Stimulated activated CD4-positive, alpha-beta T cell treated with anti-CD3 and anti-CD28 coated beads, Interleukin-12 subunit alpha, Interleukin-12 subunit beta, amount 100 ng/mL, for 4 hours (primary cell): Measurements from ENCODE around the gene PXMP2.
"Not testable (repeated sequence)": the region's sequence is repeated elsewhere in the genome, so short reads cannot be mapped to it uniquely, and the experiment has no call there.

ENCODE experiments used
- DNase-seq: peaks from one replicate; pipeline ENCODE4 v3.0.0-alpha.2; 2020

PXMP2 gene

DNA sequence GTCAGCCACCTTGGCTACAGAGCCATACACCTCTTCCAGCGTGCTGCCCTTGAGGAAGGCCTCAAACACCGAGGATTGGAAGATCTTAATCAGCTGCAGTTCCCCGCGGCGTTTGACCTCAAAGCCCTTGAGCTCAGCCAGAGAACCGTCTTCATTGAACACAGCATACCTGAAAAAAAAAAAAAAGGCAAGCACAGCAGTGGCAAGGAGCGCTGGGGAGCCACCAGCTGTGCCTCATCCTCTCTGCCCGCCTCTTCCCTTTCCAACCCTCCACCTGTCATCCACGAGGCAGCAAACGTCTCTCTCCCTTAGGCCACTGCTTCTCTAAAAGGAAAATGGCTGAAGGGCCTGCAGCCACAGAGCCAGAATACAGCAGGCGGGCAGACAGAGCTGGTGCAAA lies 26.4 kb upstream of the PXMP2 start:
- no peak for DNase-seq

DNA sequence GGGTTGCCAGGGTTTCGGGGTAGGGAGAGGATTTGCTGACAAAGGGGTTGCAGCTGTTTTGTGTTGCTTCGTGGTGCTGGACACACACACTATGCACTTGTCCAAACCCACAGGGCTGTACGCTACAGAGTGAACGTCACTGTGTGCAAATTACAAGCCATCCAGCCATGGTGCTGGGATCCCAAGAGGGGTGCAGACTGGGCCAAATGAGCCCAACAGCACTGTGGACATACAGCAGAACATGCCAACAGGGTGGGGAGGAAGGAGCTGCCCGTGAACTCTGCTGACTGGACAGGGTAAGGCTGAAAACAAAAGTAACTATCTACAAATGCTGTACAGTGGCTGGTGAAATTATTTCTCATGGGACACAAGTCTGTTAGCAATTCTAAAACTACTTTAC lies 25.4 kb upstream of the PXMP2 start:
- no peak for DNase-seq

DNA sequence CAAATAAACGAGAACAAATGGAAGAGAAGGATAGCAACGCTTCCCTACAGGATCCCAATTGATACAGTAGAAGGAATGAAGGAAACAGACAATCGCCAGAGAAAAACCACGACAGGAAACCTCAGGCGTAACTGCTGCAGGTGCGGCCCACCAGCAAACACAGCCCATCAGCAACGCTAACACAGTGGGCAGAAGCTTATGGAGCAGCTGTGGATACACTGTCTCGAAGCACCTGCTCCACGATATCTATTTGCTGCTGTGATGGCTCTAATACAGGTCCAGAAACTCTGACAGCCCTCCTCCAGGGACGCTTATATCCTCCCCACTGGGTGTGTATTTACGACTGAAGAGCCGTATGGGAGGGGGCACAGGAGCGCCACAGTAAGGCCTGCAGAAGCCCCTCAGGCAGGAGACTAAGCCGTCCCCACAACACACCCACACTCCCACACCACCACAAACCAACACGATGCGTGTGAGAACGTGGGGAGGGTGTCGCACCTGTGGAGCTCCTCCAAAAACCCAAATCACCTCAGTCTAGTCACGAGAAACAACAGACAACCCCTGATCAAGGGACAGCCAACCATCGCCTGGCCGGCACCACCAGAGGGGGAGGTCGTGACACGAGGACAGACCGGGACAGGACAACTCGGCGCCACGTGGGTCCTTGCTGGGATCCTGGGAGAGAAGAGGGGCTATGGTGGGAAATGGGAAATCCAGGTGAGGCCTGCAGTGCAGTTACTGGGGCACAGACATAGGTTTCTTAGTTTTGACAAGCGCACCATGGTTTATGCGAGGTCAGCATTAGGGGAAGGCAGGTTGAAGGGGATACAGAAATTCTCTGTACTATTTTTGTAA lies 24.3 kb upstream of the PXMP2 start:
- no peak for DNase-seq

DNA sequence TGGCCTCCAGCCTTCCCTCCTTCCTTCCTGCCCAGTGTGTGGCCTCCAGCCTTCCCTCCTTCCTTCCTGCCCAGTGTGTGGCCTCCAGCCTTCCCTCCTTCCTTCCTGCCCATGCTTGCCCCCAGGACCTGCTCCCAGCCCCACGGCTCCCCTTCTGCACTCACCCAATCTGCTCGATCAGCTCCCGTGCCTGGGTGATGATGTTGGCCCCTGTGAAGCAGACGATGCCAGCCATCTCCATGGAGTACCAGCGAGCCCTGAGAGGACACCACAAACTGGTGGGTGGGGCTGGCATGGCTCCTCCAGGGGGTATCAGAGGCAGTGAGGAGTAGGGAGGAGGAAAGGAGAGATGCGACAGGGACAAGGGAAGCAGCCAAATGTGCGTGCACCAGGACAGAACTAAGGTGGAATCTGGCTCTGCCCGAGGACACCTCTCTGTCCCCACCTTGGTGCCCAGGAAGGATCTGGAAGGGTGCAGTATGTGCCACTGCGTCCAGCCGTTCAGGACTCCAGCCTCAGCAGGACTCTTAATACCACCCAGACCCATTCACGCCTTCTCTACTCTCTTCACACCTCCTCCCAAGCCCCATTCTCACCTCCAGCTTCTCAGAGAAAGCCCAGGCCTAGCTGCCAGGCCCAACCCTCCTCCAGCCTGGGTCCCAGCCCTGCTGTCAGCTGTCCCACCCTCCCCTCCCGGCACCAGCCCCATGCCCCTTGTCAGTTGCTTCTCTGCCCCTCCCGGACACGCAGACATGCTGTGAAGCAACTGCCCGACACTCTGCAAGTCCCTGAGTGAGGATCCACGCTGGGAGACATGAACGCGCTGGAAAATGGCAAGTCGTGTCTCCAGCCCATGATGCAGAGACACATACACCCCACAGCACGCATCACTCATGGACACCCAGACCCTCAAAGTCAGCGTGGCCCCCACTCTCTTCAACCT lies 22.9 kb upstream of the PXMP2 start:
- DNase-seq, result no peak

DNA sequence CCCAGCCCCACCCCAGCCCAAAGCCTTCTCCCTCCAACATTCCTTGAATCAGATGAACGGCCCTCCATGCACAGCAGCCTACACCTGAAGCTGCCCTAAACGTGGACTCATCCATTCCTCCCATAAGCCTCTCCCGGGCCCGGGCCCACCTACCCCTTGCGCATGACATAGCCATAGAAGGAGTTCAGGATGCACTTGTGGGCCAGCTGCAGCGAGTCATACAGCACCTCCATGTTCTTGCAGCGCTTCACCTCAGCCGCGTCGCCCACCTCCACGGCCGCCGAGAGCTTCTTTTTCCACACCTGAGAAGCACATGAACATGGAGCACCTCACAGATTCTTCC lies 22.3 kb upstream of the PXMP2 start:
- no peak for DNase-seq

DNA sequence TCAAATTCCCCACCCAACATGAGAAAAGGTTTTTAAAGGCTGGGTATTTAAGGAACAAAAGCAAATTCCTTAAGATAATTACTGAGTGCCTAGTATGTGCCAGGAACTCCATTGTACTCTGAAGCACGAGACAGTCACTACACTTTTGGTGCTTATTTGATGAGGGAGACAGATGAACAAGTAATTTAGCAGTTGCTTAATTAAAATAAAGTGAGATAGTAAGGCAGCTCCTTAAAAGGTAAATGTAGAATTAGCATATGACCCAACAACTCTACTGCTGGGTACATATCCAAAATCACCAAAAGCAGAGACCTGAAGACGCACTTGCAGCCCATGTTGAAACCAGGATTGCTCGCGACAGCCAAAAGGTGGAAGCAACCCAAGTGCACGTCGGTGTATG lies 21.6 kb upstream of the PXMP2 start:
- DNase-seq, result no peak

DNA sequence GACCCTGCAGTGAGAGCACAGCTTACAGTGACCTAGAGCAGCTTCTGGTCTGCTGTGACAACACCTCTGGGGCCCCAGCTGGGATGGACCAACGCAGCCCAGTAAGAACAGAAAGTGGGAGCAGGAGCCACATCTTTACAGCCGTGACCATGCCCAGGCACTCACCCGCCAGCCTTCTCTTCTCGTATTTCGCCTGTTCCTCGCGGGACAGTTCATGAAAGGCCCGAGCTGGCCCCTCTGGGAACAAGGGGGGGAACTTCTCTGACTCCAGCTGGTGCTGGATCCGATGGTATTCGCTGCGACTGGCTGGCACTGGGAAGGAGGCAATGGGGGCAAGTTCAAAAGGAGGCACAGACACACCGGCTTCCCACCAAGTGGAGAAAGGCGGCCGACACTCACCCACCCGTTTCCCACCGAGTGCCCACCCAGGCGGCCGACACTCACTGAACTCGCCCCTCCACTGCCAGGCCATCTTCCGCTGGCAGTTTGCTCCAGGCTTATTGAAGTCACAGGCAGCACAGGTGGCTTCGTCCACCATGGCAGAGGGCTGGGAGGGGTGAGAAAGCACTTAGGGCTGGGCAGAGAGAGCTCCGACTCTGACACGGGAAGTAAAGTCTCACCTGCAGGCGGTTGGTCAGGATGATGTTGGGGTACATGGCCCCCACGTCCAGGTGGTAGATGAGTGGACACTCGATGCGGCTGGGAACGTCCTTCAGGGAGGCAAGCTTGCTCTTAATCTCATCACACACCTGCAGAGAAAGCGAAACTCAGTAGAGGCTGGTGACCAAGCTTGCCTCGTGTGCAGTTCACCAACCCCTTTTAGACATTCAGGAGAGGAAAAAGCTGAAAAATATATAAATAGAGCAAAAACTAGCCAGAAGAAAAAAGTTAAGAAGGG lies 18.9 kb upstream of the PXMP2 start:
- no peak for DNase-seq

DNA sequence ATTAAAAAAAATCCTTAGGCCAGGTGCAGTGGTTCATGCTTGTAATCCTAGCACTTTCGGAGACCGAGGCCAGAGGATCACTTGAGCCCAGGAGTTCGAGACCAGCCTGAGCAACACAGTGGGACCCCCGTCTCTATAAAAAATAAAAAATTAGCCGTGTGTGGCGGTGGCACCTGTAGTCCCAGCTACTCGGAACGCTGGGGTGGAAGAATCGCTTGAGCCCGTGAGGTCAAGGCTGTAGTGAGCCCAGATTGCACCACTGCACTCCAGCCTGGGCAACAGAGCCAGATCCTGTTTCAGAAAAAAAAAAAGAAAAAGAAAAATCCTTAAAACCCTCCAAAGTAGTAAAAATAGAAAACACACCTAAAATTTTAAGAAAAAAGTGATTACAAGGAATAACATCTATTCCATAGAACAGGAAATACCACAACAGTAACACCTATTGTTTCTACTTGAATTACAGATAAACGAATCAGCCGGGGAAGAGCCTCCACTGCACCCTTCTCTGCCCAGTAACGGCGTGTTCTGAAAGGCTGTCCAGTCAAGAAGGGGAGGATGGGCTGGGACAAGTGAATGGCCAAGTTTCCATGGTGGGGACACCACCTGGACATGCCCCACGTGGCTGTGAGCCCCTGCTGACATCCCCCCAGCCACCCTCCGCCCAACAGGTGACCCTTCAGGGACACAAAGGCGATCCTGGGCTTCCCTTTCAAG lies 18.1 kb upstream of the PXMP2 start:
- no peak for DNase-seq

DNA sequence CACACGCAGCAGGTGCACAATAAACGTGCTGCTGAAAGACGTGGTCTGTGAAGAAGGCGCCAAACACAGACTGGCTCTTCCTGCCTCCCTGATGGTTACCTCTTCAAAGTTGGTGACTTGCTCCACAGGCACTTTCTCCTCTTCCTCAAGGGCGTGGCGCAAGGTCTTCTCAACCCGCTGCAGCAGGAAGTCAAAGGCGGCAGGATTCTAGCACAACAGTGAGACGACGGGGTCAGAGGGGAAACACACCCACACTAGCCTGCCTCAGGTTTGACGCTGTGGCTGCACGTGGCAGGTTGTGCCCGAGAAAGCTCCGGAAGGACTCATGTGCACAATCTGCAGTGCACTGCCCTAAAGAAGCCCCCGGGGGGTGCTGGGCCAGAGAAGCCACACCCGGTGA lies 15.3 kb upstream of the PXMP2 start:
- DNase-seq, result no peak

DNA sequence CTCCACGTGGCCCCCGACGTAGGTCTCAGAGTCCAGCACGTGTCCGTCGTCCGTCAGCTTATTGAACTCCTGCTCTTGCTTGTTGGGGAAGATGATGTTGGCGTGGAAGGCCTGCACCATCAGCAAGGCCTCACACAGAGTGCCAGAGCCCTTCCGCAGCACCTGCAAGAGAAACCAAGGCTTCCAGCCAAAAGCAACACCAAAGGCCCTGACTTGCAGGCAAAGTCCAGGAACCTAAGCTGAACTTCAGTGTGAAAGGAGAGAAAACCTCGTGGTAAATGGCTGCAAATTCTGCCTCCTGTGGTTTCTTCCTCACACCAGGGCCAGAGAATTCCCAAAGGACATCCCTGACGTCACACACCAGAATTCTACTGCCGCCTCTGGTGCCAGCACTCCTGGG lies 14.7 kb upstream of the PXMP2 start:
- DNase-seq, result no peak

DNA sequence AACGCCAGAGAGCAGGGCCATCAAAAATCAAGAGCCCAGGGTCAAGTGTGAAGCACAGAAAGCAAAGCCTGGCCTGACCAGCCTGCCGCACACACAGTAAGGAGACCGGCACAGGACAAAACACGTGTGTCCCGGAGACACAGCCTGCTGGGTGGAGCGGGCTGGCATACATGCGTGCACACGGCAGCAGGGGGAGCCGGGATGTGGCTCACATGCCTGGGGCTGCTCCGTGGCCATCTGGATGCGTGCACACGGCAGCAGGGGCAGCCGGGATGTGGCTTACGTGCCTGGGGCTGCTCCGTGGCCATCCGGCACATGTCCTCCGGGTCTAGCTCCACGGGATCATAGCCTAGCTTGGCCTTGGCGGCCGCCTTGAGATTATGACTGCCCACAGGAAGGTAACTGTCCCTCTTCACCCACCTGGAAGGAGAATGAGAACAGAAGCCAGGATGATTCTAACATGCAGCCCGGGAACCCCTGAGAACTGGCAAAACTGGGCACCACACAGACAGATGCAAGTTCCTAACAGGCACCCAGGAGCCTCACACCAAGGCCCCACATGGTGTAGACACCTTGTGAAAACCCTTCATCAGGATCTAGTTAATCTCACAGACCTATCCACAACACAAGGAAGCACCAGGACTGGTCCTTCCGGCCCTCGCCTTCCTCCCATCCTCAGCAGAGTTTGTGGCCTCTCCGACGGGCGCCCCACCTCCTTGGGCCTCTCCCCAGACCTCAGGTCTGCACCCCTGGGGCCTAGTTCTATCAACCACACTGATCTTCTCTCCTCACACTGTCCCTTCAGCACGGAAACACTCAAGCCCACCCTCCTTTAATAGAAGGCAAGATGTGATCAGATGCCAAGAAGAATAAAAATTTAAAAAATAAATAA lies 13.9 kb upstream of the PXMP2 start:
- no peak for DNase-seq

DNA sequence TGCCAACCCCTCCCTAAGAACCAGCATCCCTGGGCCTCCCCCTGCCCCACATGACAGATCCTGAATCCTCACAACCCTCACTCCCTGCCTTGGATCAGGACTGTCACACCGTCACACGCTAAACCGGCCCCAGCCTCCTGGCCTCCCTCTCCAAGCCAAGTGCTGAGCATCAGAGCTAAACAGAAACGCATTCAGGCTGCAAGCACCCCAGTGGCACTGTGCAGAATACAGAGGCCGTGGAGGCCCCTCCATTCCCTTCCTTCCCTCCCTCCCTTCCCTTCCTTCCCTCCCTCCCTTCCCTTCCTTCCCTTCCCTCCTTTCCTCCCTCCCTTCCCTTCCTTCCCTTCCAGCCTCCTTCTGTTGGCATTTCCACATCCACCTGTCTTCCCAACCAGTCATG lies 12.8 kb upstream of the PXMP2 start:
- no peak for DNase-seq

DNA sequence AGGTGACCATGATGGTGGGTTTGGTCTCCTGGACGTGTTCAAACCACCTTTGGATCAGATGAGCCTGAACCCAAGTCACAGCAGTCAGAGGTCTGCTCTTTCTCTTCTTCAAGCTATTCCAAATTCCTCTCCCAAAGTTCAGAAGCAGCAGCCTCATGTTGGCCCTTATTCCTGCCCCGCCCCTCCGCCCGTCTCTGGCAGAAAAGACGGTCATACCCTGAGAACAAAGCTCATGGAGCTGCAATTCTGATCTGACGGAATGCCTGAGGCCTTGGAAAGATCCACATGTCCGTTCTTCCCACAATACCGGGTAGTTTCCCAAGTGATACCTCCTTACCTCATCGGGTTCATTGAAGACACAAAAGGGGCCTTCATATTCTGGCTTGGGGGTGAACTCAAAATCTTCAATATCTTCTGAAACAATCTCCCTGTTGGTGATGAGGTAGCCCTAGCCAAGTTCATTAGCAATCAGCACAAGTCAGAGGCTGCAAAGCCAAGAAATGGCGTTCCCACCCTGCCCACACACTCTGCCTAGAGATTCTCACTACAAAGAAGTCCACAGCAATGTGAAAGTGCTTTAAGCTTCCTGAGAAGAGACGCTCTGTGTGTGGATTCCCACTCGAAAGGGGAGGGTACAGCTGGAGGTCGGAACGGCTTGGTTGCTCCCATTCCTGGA lies 11.5 kb upstream of the PXMP2 start:
- DNase-seq, result no peak

DNA sequence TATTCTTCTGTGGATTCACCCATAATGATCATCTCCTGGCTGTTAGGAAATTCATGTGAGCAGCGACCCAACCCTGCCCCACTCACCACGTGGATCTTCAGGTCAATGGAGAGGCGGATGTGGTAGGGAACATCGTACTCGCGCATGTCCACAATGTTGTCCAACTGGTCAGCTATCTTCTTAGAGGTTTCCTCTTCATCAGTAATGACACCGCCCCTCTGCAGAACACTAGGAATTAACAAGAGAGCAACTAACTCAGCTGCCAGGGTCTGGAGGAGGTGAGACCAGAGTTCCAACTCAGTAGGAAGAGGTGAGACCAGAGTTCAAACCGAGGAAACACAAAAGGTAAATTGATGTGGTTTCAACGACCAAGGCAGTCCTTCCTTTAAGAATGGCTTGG lies 9.9 kb upstream of the PXMP2 start:
- DNase-seq, result no peak

DNA sequence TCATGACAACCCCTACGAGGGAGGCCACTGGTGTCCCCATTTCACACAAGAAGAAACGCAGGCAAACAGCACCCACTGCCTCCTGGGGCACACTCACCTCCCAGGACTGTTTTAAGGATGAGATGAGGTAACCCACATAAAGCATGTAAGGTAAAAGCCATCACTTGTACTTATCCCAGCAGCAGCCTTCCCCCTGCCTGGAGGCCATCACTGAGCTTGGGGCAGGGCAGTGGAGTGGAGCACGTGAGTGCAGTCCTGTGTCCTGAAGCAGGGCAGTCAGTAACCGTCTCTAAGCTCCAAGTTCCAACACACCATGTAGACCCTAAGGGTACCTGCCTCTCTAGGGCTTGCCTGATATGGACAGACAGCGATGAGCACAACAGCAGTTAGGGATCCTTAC lies 2.0 kb upstream of the PXMP2 start:
- no peak for DNase-seq

DNA sequence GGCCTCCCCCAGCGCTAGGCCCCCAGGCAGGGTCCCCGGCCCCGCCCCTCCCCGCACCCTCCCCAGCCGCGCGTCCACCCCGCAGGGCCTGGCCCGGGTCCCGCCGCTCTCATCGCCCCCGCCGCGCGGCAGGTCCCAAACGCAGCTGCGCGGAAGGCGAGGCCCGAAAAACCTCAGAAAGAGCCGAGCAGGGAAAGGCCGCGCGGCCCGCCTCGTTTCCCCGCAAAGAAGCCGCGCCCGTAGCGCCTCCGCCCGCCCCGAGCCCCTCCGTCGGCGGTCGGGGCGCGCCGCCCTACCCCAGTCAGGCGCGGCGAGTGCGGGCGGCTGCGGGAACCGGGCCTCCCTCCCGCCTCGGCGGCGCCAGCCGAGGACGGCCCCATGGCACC lies 569 bp upstream of the PXMP2 start:
- peak; percentile 29 for DNase-seq

DNA sequence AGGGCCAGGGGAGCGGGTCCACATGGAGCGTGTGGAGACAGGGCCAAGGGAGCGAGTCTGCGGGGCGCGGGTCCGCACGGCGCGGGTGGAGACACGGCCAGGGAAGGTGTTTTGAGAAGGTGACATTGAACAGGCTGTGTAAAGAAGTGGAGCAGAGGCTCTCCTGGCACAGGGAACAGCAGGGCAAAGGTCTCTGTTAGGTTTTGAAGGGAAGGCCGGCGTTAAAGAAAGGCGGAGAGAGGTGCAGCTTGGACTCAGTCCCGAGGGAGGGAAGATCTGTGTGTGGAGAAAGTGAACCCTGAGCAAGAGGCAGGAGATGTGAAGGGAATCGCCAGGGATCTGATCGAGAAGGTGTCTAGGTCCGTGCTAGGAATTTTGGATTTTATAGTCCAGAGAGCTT lies 1.8 kb downstream of the PXMP2 start:
- DNase-seq, result no peak

DNA sequence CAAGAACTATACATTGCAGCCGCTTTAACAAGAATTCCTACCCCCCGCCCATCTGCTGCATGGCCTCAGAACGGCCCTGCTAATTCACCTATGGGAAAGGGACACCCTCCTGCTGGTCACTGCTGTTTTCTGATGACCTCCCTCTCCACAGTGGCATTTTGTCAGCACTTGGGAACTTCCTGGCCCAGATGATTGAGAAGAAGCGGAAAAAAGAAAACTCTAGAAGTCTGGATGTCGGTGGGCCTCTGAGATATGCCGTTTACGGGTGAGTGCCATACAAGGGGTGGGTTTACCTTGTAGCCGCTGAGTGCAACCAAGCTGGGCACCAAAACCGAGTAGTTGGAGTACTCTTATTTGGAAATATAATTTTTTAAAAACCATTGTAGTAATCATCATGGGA lies 2.7 kb downstream of the PXMP2 start:
- no peak for DNase-seq

DNA sequence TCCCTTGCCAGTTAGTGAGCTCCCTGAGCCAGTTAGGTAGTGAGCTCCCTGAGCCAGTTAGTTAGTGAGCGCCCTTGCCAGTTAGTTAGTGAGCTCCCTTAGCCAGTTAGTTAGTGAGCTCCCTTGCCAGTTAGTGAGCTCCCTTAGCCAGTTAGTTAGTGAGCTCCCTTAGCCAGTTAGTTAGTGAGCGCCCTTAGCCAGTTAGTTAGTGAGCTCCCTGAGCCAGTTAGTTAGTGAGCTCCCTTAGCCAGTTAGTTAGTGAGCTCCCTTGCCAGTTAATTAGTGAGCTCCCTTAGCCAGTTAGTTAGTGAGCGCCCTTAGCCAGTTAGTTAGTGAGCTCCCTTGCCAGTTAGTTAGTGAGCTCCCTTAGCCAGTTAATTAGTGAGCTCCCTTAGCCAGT lies 4.6 kb downstream of the PXMP2 start:
- not testable (repeated sequence) for DNase-seq

DNA sequence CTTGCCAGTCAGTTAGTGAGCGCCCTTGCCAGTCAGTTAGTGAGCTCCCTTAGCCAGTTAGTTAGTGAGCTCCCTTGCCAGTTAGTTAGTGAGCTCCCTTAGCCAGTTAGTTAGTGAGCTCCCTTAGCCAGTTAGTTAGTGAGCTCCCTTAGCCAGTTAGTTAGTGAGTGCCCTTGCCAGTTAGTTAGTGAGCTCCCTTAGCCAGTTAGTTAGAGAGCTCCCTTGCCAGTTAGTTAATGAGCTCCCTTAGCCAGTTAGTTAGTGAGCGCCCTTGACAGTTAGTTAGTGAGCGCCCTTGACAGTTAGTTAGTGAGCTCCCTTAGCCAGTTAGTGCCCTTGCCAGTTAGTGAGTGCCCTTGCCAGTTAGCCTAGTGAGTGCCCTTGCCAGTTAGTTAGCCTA lies 7.5 kb downstream of the PXMP2 start:
- DNase-seq, result not testable (repeated sequence)

DNA sequence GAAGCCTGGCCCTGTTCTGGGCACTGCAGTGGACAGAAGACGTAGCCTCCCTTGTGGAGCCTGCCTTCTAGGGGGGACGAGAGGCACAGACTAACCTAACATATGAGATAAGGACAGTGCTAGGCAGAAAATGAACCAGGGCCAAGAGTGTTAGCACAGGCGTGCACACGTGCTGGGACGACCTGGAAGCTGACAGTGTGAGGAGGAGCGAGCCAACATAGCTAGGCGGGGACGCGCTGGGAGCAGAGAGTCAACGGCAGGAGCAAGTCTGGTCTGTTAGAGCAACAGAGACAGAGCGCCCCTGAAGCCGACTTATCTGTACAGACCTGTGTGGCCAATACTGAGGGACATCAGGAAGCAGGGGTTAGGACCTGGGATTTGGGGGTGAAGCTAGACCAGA lies 8.0 kb downstream of the PXMP2 start:
- no peak for DNase-seq
